GM12878 (cell line): ENCODE data around the gene ETV7. TPM values are rescaled to one million over a fixed set of nuclear protein-coding genes. Genes with fewer than 3 reads are reported as not detected.

Experiments used
- ATF7 ChIP-seq: fragments of 450-650 bp; IDR thresholded peaks from 2 replicates; pipeline ENCODE4 v1.6.1; 2016; ENCODE audit warnings: low read depth, mild to moderate bottlenecking
- CBFB ChIP-seq: IDR thresholded peaks from 2 replicates; pipeline ENCODE4 v1.6.1; 2016; ENCODE audit warnings: antibody characterized with exemption, low read depth
- CEBPB ChIP-seq, 2 experiments: fragments of 150-350 bp in 1 of 2; IDR thresholded peaks; 2 replicates each; pipeline ENCODE4 v1.6.1; 2012 to 2014; ENCODE audit warnings: low read depth in 2 of 2, low read length in 2 of 2, borderline replicate concordance in 1 of 2, inconsistent platforms in 1 of 2
- CREM ChIP-seq: IDR thresholded peaks from 2 replicates; pipeline ENCODE4 v1.6.1; 2014; ENCODE audit warnings: antibody characterized with exemption, low read depth
- EED ChIP-seq: sonication (generic); IDR thresholded peaks from 2 replicates; pipeline ENCODE4 v1.6.1; 2016; ENCODE audit warnings: antibody characterized with exemption, low read depth
- EP300 ChIP-seq, 2 experiments: fragments of 150-350 bp in 1 of 2; IDR thresholded peaks; 2 replicates each; pipeline ENCODE4 v1.6.1; 2011 to 2012; ENCODE audit warnings: low read depth in 2 of 2, low read length in 2 of 2, borderline replicate concordance in 1 of 2, improper control_type of control experiment in 1 of 2, inconsistent platforms in 1 of 2; ENCODE audit not compliant: control insufficient read depth in 1 of 2
- ESRRA ChIP-seq: IDR thresholded peaks from 2 replicates; pipeline ENCODE4 v1.6.1; 2012; ENCODE audit warnings: mild to moderate bottlenecking, low read length, improper control_type of control experiment
- IKZF2 ChIP-seq, 2 experiments: fragments of 450-650 bp; IDR thresholded peaks; 2 replicates each; pipeline ENCODE4 v1.6.1; 2017; ENCODE audit warnings: mild to moderate bottlenecking in 2 of 2, moderate library complexity in 2 of 2
- MXI1 ChIP-seq: fragments of 150-350 bp; IDR thresholded peaks from 2 replicates; pipeline ENCODE4 v1.6.1; 2011; ENCODE audit warnings: low read depth, mild to moderate bottlenecking, inconsistent platforms, low read length, improper control_type of control experiment
- NKRF ChIP-seq: fragments of 450-650 bp; conservative IDR thresholded peaks from 2 replicates; pipeline ENCODE4 v1.6.1; 2017; ENCODE audit warnings: mild to moderate bottlenecking, moderate library complexity
- REST ChIP-seq: IDR thresholded peaks from 2 replicates; pipeline ENCODE4 v1.6.1; 2012; ENCODE audit warnings: mild to moderate bottlenecking, low read depth, low read length
- TAF1 ChIP-seq: IDR thresholded peaks from 2 replicates; pipeline ENCODE4 v1.6.1; 2011; ENCODE audit warnings: mild to moderate bottlenecking, low read depth, low read length, borderline replicate concordance
- TBL1XR1 ChIP-seq: IDR thresholded peaks from 2 replicates; pipeline ENCODE4 v1.6.1; 2012; ENCODE audit warnings: low read depth, low read length, improper control_type of control experiment
- TCF12 ChIP-seq: IDR thresholded peaks from 2 replicates; pipeline ENCODE4 v1.6.1; 2011; ENCODE audit warnings: low read depth, mild to moderate bottlenecking, low read length
- WRNIP1 ChIP-seq: IDR thresholded peaks from 2 replicates; pipeline ENCODE4 v1.6.1; 2011; ENCODE audit warnings: low read depth, low read length, improper control_type of control experiment, borderline replicate concordance
- YY1 ChIP-seq: IDR thresholded peaks from 2 replicates; pipeline ENCODE4 v1.6.1; 2011; ENCODE audit warnings: low read depth, mild to moderate bottlenecking, low read length
- ZBTB4 ChIP-seq: fragments of 450-650 bp; formaldehyde crosslinking; IDR thresholded peaks from 2 replicates; pipeline ENCODE4 v1.4.0; 2022; ENCODE audit warnings: mild to moderate bottlenecking, moderate library complexity
- ZZZ3 ChIP-seq: IDR thresholded peaks from 2 replicates; pipeline ENCODE4 v1.6.1; 2011; ENCODE audit warnings: low read depth; ENCODE audit not compliant: control insufficient read depth, insufficient read length
- polyA plus RNA-seq, 11 experiments: library from polyadenylated mRNA; depleted of rRNA in 4 of 11; unstranded in 6 of 11; stranded (reverse) in 5 of 11; fragments of >200 nt; fragmentation: Nextera tagmentation in 4 of 11; fragmentation: Illumina TruSeq in 1 of 11; extraction: Ambion mirVana in 4 of 11; extraction: Trizol in 1 of 11; gene quantifications; 1 replicate in 1 of 11; 2 replicates in 10 of 11; pipeline versions ENCODE4 v1.2.1 to v1.2.3, GENCODE V29; 2011 to 2016; ENCODE audit warnings: inconsistent platforms in 2 of 11, missing spikeins in 2 of 11, low read depth in 1 of 11
- total RNA-seq, 4 experiments: library from RNA; depleted of rRNA in 3 of 4; stranded (reverse); fragments of >200 nt in 3 of 4; fragmentation: Illumina TruSeq in 1 of 4; extraction: Trizol in 1 of 4; gene quantifications; 2 replicates each; pipeline versions ENCODE4 v1.2.1 to v1.2.3, GENCODE V29; 2013 to 2021

Gene ETV7
- total and polyA plus RNA-seq, 10 of the 15 experiments (the other 5 are each of a cell fraction or from before 2014, with no cell fraction given), result 0.04 to 1.8 (median 1.3) TPM

- TF ChIP-seq REST, result no peak
- TF ChIP-seq EP300 (IDR thresholded peaks at IDR 0.05; ENCODE audit: borderline replicate concordance in 1 of 2, control insufficient read depth in 1 of 2, low read depth in 2 of 2, low read length in 2 of 2), result peak in 1 of 2 experiments; percentile 16; a peak in 1 of 4 replicates
- no peak for TF ChIP-seq NKRF
- TF ChIP-seq WRNIP1, result no peak
- no peak for TF ChIP-seq ZBTB4 (CRISPR knock-in tag)
- TF ChIP-seq TBL1XR1, result no peak
- TF ChIP-seq CEBPB (IDR thresholded peaks at IDR 0.05; ENCODE audit: borderline replicate concordance in 1 of 2, low read depth in 2 of 2, low read length in 2 of 2), result no peak
- TF ChIP-seq EED, result peak; percentile 66
- TF ChIP-seq YY1, result peak; percentile 76
- TF ChIP-seq ESRRA, result peak; percentile 69; the same call in 1 of the 2 replicates
- TF ChIP-seq CBFB, result no peak
- TF ChIP-seq ZZZ3, result no peak
- TF ChIP-seq ATF7, result peak; percentile 58
- no peak for TF ChIP-seq MXI1
- TF ChIP-seq IKZF2 (IDR thresholded peaks at IDR 0.05), result peak; percentile 50 to 79; a peak in 2 of 4 replicates
- TF ChIP-seq CREM, result peak; percentile 58
- no peak for TF ChIP-seq TAF1
- TF ChIP-seq TCF12, result no peak
These were observed 27.0 kb downstream of the ETV7 start (continued) for GRCh38 chr6:36360241-36361054.
